ENCODE results near the gene KMT2E. TPM values are rescaled to one million over a fixed set of nuclear protein-coding genes. Genes with fewer than 3 reads are reported as not detected.
"Not testable (repeated sequence)": the region's sequence is repeated elsewhere in the genome, so short reads cannot be mapped to it uniquely, and the experiment has no call there.

KMT2E gene
- polyA plus RNA-seq, 4 donors = 11.1 to 52.4 (median 16.2) TPM

- no peaks in the 10 kb centered on the region for H3K27me3 ChIP-seq (ENCODE audit: control insufficient read depth in 3 of 3, insufficient read depth in 3 of 3, low read length in 3 of 3)
- H3K4me3 ChIP-seq (ENCODE audit: low read depth in 1 of 3, low read length in 3 of 3) = no peak overlapping the region
- H3K36me3 ChIP-seq (ENCODE audit: control insufficient read depth in 3 of 3, insufficient read depth in 2 of 3, low read depth in 1 of 3, low read length in 3 of 3) = peaks cover 0 to 18% (median 2%) of the 10 kb centered on the region in 3 donors
- 46% methylated on average over 4 of the region's 4 CpGs for WGBS, 3 donors
- FAIRE-seq = no peak
- H3K4me1 ChIP-seq (ENCODE audit: control insufficient read depth in 3 of 3, insufficient read depth in 2 of 3, low read depth in 1 of 3, low read length in 2 of 3) = peaks cover 15 to 36% (median 17%) of the 10 kb centered on the region in 3 donors
- H3K27ac ChIP-seq (ENCODE audit: low read depth in 1 of 3, low read length in 2 of 3) = no peak overlapping the region
- DNase-seq = no peak
- H3K9me3 ChIP-seq (ENCODE audit: control insufficient read depth in 2 of 2, insufficient read depth in 1 of 2, low read depth in 1 of 2, low read length in 1 of 2) = no peaks in the 10 kb centered on the region
These were observed 13.8 kb upstream of the KMT2E start for GRCh38 chr7:105000200-105000599.

GRCh38 chr7:105000927-105001336 is 13.1 kb upstream of the KMT2E start:
- H3K27ac ChIP-seq (ENCODE audit: low read depth in 1 of 3, low read length in 2 of 3) = no peak overlapping the region
- FAIRE-seq = no peak
- 94 to 95% (median 94%) methylated on average over 18 of the region's 18 CpGs for WGBS, 3 donors
- H3K9me3 ChIP-seq (ENCODE audit: control insufficient read depth in 2 of 2, insufficient read depth in 1 of 2, low read depth in 1 of 2, low read length in 1 of 2) = no peaks in the 10 kb centered on the region
- peaks cover 0 to 23% (median 2%) of the 10 kb centered on the region in 3 donors for H3K36me3 ChIP-seq (ENCODE audit: control insufficient read depth in 3 of 3, insufficient read depth in 2 of 3, low read depth in 1 of 3, low read length in 3 of 3)
- H3K4me3 ChIP-seq (ENCODE audit: low read depth in 1 of 3, low read length in 3 of 3) = no peak overlapping the region
- DNase-seq = no peak
- peaks cover 14 to 38% (median 15%) of the 10 kb centered on the region in 3 donors for H3K4me1 ChIP-seq (ENCODE audit: control insufficient read depth in 3 of 3, insufficient read depth in 2 of 3, low read depth in 1 of 3, low read length in 2 of 3)
- H3K27me3 ChIP-seq (ENCODE audit: control insufficient read depth in 3 of 3, insufficient read depth in 3 of 3, low read length in 3 of 3) = no peaks in the 10 kb centered on the region

- Histone ChIP-seq H3K4me1 (ENCODE audit: control insufficient read depth in 3 of 3, insufficient read depth in 2 of 3, low read depth in 1 of 3, low read length in 2 of 3) (peaks cover 14 to 42% (median 15%) of the 10 kb centered on the region in 3 donors), H3K4me3 (ENCODE audit: low read depth in 1 of 3, low read length in 3 of 3) (no peak overlapping the region)
- 82 to 86% (median 86%) methylated on average over 5 of the region's 5 CpGs for WGBS, 3 donors
These were observed 12.3 kb upstream of the KMT2E start for GRCh38 chr7:105001652-105002184.

GRCh38 chr7:105003275-105003674 is 10.7 kb upstream of the KMT2E start:
- DNase-seq (peak; percentile 27 to 44), FAIRE-seq (no peak)
- Histone ChIP-seq H3K27me3 (ENCODE audit: control insufficient read depth in 3 of 3, insufficient read depth in 3 of 3, low read length in 3 of 3) (no peaks in the 10 kb centered on the region), H3K4me3 (ENCODE audit: low read depth in 1 of 3, low read length in 3 of 3) (peak overlapping the region in 1 of 3 donors; percentile 14), H3K4me1 (ENCODE audit: control insufficient read depth in 3 of 3, insufficient read depth in 2 of 3, low read depth in 1 of 3, low read length in 2 of 3) (peaks cover 15 to 49% (median 24%) of the 10 kb centered on the region in 3 donors), H3K27ac (ENCODE audit: low read depth in 1 of 3, low read length in 2 of 3) (peak overlapping the region; percentile 31 to 81 (median 73)), H3K36me3 (ENCODE audit: control insufficient read depth in 3 of 3, insufficient read depth in 2 of 3, low read depth in 1 of 3, low read length in 3 of 3) (peaks cover 2 to 28% (median 3%) of the 10 kb centered on the region in 3 donors), H3K9me3 (ENCODE audit: control insufficient read depth in 2 of 2, insufficient read depth in 1 of 2, low read depth in 1 of 2, low read length in 1 of 2) (no peaks in the 10 kb centered on the region)
- WGBS, 3 donors = 10 to 20% (median 14%) methylated on average over 5 of the region's 5 CpGs

More at GRCh38 chr7:105001652-105002184, 12.3 kb upstream of the KMT2E start:
- Histone ChIP-seq H3K27ac (ENCODE audit: low read depth in 1 of 3, low read length in 2 of 3) (no peak overlapping the region), H3K27me3 (ENCODE audit: control insufficient read depth in 3 of 3, insufficient read depth in 3 of 3, low read length in 3 of 3) (no peaks in the 10 kb centered on the region), H3K9me3 (ENCODE audit: control insufficient read depth in 2 of 2, insufficient read depth in 1 of 2, low read depth in 1 of 2, low read length in 1 of 2) (no peaks in the 10 kb centered on the region), H3K36me3 (ENCODE audit: control insufficient read depth in 3 of 3, insufficient read depth in 2 of 3, low read depth in 1 of 3, low read length in 3 of 3) (peaks cover 0 to 23% (median 2%) of the 10 kb centered on the region in 3 donors)
- no peak for DNase-seq
- no peak for FAIRE-seq

- Histone ChIP-seq H3K4me1 (ENCODE audit: control insufficient read depth in 3 of 3, insufficient read depth in 2 of 3, low read depth in 1 of 3, low read length in 2 of 3) (peaks cover 15 to 48% (median 24%) of the 10 kb centered on the region in 3 donors), H3K9me3 (ENCODE audit: control insufficient read depth in 2 of 2, insufficient read depth in 1 of 2, low read depth in 1 of 2, low read length in 1 of 2) (no peaks in the 10 kb centered on the region), H3K27ac (ENCODE audit: low read depth in 1 of 3, low read length in 2 of 3) (peak overlapping the region; percentile 11 to 44 (median 31)), H3K36me3 (ENCODE audit: control insufficient read depth in 3 of 3, insufficient read depth in 2 of 3, low read depth in 1 of 3, low read length in 3 of 3) (peaks cover 2 to 29% (median 3%) of the 10 kb centered on the region in 3 donors), H3K27me3 (ENCODE audit: control insufficient read depth in 3 of 3, insufficient read depth in 3 of 3, low read length in 3 of 3) (no peaks in the 10 kb centered on the region), H3K4me3 (ENCODE audit: low read depth in 1 of 3, low read length in 3 of 3) (no peak overlapping the region)
- no peak for DNase-seq
- no peak for FAIRE-seq
- WGBS, 3 donors = 77 to 92% (median 79%) methylated on average over 1 of the region's 1 CpG
These were observed 10.0 kb upstream of the KMT2E start for GRCh38 chr7:105003872-105004510.

GRCh38 chr7:105005006-105005405 is 9.0 kb upstream of the KMT2E start:
- not testable (repeated sequence) for H3K4me3 ChIP-seq (ENCODE audit: low read depth in 1 of 3, low read length in 3 of 3); H3K27ac ChIP-seq (ENCODE audit: low read depth in 1 of 3, low read length in 2 of 3); DNase-seq; FAIRE-seq; H3K9me3 ChIP-seq (ENCODE audit: control insufficient read depth in 2 of 2, insufficient read depth in 1 of 2, low read depth in 1 of 2, low read length in 1 of 2); H3K27me3 ChIP-seq (ENCODE audit: control insufficient read depth in 3 of 3, insufficient read depth in 3 of 3, low read length in 3 of 3)
- H3K36me3 ChIP-seq (ENCODE audit: control insufficient read depth in 3 of 3, insufficient read depth in 2 of 3, low read depth in 1 of 3, low read length in 3 of 3) = peaks cover 2 to 29% (median 3%) of the 10 kb centered on the region in 3 donors
- WGBS, 3 donors = 79 to 82% (median 80%) methylated on average over 8 of the region's 8 CpGs
- peaks cover 12 to 41% (median 24%) of the 10 kb centered on the region in 3 donors for H3K4me1 ChIP-seq (ENCODE audit: control insufficient read depth in 3 of 3, insufficient read depth in 2 of 3, low read depth in 1 of 3, low read length in 2 of 3)

GRCh38 chr7:105005486-105005885 is 8.5 kb upstream of the KMT2E start:
- not testable (repeated sequence) for H3K4me3 ChIP-seq (ENCODE audit: low read depth in 1 of 3, low read length in 3 of 3); H3K9me3 ChIP-seq (ENCODE audit: control insufficient read depth in 2 of 2, insufficient read depth in 1 of 2, low read depth in 1 of 2, low read length in 1 of 2); H3K27me3 ChIP-seq (ENCODE audit: control insufficient read depth in 3 of 3, insufficient read depth in 3 of 3, low read length in 3 of 3); H3K27ac ChIP-seq (ENCODE audit: low read depth in 1 of 3, low read length in 2 of 3); DNase-seq; FAIRE-seq
- Histone ChIP-seq H3K4me1 (ENCODE audit: control insufficient read depth in 3 of 3, insufficient read depth in 2 of 3, low read depth in 1 of 3, low read length in 2 of 3) (peaks cover 12 to 41% (median 24%) of the 10 kb centered on the region in 3 donors), H3K36me3 (ENCODE audit: control insufficient read depth in 3 of 3, insufficient read depth in 2 of 3, low read depth in 1 of 3, low read length in 3 of 3) (peaks cover 2 to 29% (median 3%) of the 10 kb centered on the region in 3 donors)
- WGBS, 3 donors = 84 to 90% (median 85%) methylated on average over 12 of the region's 12 CpGs

GRCh38 chr7:105006367-105007136 is 7.5 kb upstream of the KMT2E start:
- H3K27me3 ChIP-seq (ENCODE audit: control insufficient read depth in 3 of 3, insufficient read depth in 3 of 3, low read length in 3 of 3) = no peaks in the 10 kb centered on the region
- H3K27ac ChIP-seq (ENCODE audit: low read depth in 1 of 3, low read length in 2 of 3) = peak overlapping the region in 2 of 3 donors; percentile 61 to 66
- 10 to 35% (median 24%) methylated on average over 5 of the region's 5 CpGs for WGBS, 3 donors
- peak; percentile 79 to 84 for DNase-seq
- H3K9me3 ChIP-seq (ENCODE audit: control insufficient read depth in 2 of 2, insufficient read depth in 1 of 2, low read depth in 1 of 2, low read length in 1 of 2) = no peaks in the 10 kb centered on the region
- no peak overlapping the region for H3K4me3 ChIP-seq (ENCODE audit: low read depth in 1 of 3, low read length in 3 of 3)
- peaks cover 1 to 24% (median 3%) of the 10 kb centered on the region in 3 donors for H3K36me3 ChIP-seq (ENCODE audit: control insufficient read depth in 3 of 3, insufficient read depth in 2 of 3, low read depth in 1 of 3, low read length in 3 of 3)
- H3K4me1 ChIP-seq (ENCODE audit: control insufficient read depth in 3 of 3, insufficient read depth in 2 of 3, low read depth in 1 of 3, low read length in 2 of 3) = peaks cover 9 to 35% (median 20%) of the 10 kb centered on the region in 3 donors
- no peak for FAIRE-seq
